Stimulated activated CD8-positive, alpha-beta memory T cell treated with anti-CD3 and anti-CD28 coated beads, Interleukin-4, amount 100 ng/mL, for 4 hours (primary cell): ENCODE measurements around the gene CDC20.
A peak's percentile ranks its signal among the peaks of the same experiment; 100 is the strongest.
"Not testable (repeated sequence)": the region's sequence is repeated elsewhere in the genome, so short reads cannot be mapped to it uniquely, and the experiment has no call there.

Source experiments
- DNase-seq, 2 donors: peaks; one replicate each; pipeline ENCODE4 v3.0.0-alpha.2; 2020; ENCODE audit warnings: low read depth in 2 of 2, low spot score in 1 of 2

Gene CDC20

GRCh38 chr1:43379476-43379875 is 20.7 kb downstream of the CDC20 start:
- DNase-seq, result no peak

GRCh38 chr1:43381612-43382011 is 22.8 kb downstream of the CDC20 start:
- no peak for DNase-seq

GRCh38 chr1:43382027-43382779 is 23.4 kb downstream of the CDC20 start:
- no peak for DNase-seq

- no peak for DNase-seq
Observed at GRCh38 chr1:43383449-43383848, 24.7 kb downstream of the CDC20 start.

- DNase-seq, result no peak
Observed at GRCh38 chr1:43386676-43387075, 27.9 kb downstream of the CDC20 start.

GRCh38 chr1:43387976-43388599 is 29.3 kb downstream of the CDC20 start:
- DNase-seq, result no peak

GRCh38 chr1:43388613-43389012 is 29.8 kb downstream of the CDC20 start:
- DNase-seq, result no peak

- DNase-seq, result peak; percentile 83 to 89
Observed at GRCh38 chr1:43389326-43390313, 30.8 kb downstream of the CDC20 start, which contains the start of the genes MED8 and SZT2. Gene MED8, minus strand, starts transcription at chr1:43389800. Its CDS starts 36 bp downstream, at chr1:43389764. Gene SZT2, plus strand, starts transcription at chr1:43389899. Its CDS starts 70 bp downstream, at chr1:43389969.

- DNase-seq, result no peak
Observed at GRCh38 chr1:43392702-43393101, 33.9 kb downstream of the CDC20 start.

GRCh38 chr1:43395523-43395922 is 36.7 kb downstream of the CDC20 start:
- DNase-seq, result no peak

GRCh38 chr1:43396059-43396458 is 37.3 kb downstream of the CDC20 start:
- no peak for DNase-seq

- DNase-seq, result no peak
Observed at GRCh38 chr1:43398227-43398626, 39.4 kb downstream of the CDC20 start.

GRCh38 chr1:43400441-43400840 is 41.7 kb downstream of the CDC20 start:
- not testable (repeated sequence) for DNase-seq

- DNase-seq, result no peak
Observed at GRCh38 chr1:43402089-43402865, 43.5 kb downstream of the CDC20 start.

- no peak for DNase-seq
Observed at GRCh38 chr1:43404353-43404752, 45.6 kb downstream of the CDC20 start.

- DNase-seq, result no peak
Observed at GRCh38 chr1:43405219-43405875, 46.6 kb downstream of the CDC20 start.

GRCh38 chr1:43405876-43406234 is 47.1 kb downstream of the CDC20 start:
- DNase-seq, result no peak

- DNase-seq, result no peak
Observed at GRCh38 chr1:43410571-43410970, 51.8 kb downstream of the CDC20 start.
